Renal pelvis (tissue), 4 donors: Measurements from ENCODE around the gene SEMA6A. TPM values are rescaled to one million over a fixed set of nuclear protein-coding genes. Genes with fewer than 3 reads are reported as not detected.
A peak's percentile ranks its signal among the peaks of the same experiment; 100 is the strongest.

Experiments
- DNase-seq: peaks from one replicate; pipeline ENCODE4 v3.0.0-alpha.2; 2013
- polyA plus RNA-seq, 3 donors: library from polyadenylated mRNA; unstranded; fragments of 120-200 nt; gene quantifications; one replicate each; pipeline ENCODE4 v1.2.1, GENCODE V29; 2013; ENCODE audit not compliant: insufficient read length in 3 of 3

The SEMA6A gene
- polyA plus RNA-seq, 3 donors, result 46.0 to 67.2 (median 64.2) TPM

GRCh38 chr5:116497631-116498030 lies 77.0 kb downstream of the SEMA6A start:
- no peak for DNase-seq

- DNase-seq, result no peak
Measured at GRCh38 chr5:116495786-116496357, 78.8 kb downstream of the SEMA6A start.

DNA sequence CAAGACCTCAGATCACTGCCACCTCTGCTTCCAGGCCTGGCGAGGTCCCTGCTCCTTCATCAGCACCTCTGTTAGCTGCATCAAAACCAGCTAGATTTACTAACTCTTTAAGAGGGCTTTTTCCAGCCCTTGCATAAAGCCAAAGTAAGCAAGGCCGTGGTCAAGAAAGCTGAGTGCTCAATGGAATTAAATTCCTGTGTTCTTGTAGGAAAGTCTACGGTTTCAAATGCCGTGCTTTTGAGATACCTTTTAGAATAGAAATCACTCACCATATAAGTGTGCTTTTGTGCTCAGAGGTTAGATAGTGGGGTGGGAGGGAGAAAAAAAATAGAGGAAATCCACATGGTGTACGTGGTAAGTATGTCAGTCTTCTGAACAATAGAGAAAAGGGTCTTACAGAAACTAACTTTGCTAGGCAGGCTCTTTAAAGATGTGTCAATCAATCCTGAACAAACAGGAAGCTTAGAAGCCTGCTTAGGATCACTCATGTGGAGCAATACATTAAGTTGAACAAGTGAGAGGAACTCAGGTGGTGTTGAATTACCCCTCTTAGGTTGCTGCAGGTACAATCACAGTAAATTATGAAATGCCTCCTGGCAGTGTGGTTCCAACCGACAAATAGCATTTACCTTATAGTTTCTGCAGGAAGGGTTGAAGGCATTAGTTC lies 79.7 kb downstream of the SEMA6A start:
- peak; percentile 71 for DNase-seq

DNA sequence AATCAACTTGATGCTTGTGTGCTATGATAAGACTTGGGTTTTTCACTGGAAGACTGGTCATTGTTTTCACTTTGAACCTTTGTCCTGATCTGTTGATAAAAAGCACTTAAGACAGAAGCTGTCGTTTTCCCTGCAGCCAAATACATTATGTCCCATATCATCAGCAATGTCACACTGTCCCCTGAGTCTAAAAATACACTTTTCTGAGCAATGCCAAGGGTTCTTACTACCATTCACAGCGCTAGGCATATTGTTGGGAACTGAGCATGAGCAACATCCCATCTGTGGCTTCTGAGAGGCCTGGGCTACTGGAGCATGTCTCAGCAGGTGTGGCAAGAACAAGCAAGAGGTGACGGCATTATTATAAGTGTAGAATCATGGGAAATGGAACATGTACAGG lies 81.8 kb downstream of the SEMA6A start:
- no peak for DNase-seq

DNA sequence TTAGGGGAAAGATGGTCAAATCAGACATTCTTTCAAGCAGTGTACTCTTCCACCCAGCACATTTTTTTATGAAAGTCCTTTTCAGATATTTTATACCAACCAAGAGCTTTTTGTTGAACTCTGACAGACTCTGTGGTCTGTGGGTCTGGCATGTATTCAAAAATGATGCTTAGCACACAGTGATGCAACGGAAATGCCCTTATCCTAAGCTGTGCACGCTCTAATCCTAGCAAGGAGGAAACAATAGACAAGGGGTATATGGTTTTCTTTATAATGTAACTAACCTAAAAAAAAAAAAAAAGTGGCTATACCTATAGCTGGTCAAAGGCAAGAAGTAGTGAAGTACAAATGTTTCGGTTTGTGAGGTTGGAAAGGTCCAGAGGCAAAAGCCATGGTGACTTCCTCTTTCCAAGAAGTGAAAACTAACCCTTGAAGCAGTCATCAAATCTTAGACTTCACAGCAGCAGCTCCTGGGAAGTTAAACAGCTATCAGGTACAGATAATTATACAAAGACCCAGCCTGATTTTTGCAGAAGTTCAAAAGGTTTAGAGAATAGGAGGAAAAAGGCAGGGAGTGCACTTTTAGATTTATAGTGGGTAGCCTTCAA lies 82.5 kb downstream of the SEMA6A start:
- no peak for DNase-seq

DNA sequence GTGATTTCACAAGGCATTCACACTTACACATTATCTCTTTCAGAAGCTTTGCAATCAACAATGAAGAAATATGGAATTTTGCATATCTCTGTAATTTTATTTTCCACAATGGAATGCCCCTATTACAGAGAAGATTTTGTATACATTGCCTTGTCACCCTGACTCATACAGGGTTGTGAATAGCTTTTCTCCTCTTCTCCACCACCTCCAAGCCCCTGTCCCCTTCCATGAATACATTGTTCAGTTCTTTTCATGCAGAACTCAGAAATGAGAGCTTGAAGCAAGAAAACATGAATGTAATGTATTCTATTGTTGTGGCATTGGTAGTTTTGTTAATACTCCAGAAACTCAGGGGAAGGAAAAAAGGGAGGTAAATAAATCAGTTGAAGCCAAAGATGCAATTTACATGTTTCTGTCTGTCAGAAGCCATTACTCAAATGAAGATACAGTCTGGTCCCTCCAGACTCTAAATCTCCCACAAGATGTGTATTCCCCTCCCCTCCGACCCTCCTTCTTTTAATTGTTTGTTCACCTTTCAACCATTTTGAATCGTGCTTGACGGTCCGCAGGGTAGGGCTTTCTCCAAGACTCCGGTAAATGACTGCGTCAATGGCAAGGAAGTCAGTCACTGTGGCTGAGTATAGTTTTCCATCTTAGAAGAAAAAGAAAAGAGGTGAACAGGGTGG lies 86.1 kb downstream of the SEMA6A start:
- no peak for DNase-seq

DNA sequence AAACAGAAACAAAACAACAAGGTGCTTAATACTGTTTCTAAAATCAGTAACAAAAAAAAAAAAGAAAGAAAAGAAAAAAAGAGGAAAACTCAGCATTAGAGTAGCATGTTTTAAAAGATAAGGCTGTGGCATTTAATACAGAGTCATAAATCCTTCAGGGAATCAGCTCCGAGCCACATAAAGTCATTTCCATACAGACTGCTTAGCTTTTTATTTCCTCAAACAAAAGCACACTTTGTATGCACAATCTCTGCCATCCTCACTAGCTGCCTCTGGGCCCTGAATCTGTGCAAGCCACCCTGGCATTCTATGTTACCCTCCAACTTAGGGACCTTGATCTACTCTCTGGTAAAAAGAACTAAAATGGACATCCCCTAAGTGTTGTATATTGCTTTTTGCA lies 87.6 kb downstream of the SEMA6A start:
- no peak for DNase-seq

DNA sequence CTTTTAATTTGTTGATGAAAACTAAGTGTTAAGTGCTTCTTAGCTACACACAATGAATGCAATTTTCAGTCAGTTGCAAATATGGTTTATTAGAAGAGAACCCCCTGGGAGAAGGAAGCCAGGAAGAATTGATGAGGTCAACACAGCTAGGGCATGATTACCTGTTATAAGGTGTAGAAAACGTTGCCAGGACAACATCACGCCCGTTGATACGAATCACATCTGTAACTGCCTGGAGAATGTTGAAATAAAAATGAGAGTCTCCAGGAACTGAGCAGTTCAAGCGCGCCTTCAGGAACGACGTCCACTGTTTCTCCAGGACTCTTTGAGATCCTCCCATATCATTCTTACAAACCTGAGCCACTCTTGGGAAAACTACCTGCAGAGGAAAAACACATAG lies 88.0 kb downstream of the SEMA6A start:
- DNase-seq, result no peak

- DNase-seq, result no peak
Measured at GRCh38 chr5:116484645-116485044, 90.0 kb downstream of the SEMA6A start.

DNA sequence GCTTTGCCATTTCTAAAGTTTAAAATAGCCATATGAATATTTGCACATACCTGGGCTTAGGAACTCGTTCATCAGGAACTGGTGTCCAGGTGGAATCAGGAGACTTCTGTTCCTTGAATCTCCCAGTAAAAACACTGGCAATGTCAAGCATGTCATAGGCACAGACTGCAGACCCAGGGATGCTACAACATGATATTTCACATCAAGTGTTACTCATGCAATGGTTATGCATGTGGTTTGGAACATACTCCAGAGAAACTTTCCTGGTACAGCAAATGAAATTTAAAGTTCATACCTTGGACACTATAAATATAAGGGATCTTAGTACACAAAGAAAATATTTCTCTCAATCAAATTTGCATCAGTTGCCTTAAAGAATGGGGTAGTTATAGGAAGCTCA lies 92.2 kb downstream of the SEMA6A start:
- DNase-seq, result no peak

DNA sequence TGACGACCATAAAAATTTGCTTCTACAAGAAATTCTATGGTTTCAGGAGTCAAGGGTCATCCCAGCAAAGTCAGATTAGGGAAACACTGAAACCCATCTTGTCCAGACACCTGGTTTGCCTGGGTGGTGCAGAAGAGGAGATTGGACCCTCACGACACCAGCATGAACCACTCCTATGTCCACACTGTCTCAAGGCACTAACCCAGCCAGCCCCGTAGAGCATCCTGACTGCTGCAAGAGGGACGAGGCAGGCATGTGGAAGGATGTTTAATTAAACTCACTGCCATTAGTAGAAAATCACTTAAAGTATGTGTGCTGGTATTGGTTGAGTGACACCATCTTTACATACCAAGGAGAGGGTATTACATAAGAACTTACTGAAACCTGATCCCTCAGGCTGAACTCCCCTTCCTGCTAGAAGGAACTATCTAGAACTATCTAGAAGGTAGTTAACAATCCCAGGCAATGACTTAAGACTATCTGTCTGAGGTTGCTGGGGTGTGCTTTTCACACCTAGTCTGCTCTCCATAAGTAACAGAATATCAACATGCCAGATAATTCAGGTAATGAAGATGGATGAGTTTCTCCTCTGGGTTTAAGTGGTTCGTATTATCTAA lies 93.6 kb downstream of the SEMA6A start:
- DNase-seq, result no peak

DNA sequence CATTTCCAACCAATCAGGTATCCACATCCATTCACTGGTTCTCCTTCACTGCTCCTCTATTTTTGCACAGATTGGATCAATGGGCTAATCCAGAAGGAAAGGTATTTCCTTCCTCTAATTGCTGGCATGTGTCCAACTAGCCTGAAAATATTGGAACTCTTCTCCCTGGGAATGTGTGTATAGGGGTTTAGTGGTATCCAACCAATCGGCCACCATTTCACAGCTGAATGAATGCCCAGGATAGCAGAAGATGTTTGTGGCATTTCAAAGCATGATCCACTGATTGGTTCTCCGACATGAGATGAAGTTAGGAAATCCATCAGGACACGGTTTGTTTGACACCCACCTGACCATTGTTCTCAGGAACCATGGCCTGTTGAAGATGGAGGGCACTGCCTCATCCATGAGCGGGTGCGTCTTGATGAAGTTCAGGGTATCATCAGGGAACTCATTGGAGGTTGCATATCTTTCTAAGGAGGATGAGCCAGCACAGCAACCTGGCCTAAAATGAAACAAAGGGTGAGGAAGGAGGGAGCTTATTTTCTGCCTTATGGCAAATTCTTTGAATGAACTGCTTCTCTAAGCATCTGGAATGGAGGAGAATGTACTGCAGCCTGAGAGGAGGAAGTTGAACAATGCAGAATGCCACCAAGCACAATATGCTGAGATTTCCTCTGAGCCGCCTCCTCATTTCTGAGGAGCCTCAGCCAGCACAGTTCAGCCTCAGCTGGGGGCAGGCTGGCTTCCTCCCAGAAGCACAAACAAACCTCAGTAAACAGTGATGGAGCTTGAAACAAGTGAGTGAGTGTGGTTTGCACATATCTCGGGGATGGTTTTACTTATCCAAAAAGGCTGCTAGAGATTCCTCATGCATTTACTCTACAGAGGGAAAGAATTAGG lies 94.6 kb downstream of the SEMA6A start:
- no peak for DNase-seq

DNA sequence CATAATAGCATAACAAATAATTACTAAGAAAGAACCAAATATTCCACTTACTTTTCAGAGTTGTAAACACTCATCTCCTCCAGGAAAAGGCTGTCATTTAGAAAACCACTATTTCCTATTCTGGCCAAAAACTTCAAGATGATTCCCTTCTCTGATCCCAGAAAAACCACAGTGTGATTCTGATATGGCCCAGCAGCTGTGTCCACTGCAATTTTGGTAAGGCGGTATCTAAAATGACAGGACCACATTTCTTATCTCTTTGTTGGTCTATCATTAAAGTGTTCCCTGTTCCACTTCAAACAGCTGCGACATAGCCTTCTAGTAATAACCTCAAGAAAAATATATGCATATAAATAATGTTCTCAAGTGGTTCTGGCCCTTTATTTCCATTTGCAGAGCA lies 96.1 kb downstream of the SEMA6A start:
- no peak for DNase-seq

DNA sequence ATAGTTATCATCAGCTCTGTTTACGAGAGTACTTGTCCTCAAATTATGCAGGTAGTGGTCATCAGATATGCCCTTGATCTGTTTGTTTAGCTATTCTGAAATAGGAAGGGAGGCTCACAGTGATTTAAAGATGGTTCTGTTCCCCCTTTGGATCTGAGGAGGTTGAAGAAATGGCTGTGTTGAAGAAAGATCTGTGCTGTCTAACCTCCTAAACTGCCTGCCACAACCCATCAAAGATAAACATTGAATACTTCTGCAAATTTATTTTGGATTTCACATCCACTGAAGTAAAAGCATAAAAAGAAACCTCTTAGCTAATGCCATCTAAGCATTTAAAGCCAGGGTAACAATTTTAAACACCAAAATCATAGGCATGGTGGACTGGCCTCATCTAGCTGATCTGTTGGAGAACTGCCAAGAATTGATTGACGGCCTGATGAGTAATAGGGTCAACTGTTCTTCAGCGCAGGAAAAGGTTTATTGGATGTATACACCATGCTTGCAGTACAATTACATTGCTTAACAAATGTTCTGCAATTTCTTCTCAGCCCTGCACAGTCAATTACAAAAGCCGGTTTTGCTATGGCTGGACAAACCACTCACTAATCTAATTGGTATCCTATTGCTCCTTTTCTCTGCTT lies 97.6 kb downstream of the SEMA6A start:
- DNase-seq, result no peak

GRCh38 chr5:116475338-116475737 lies 99.3 kb downstream of the SEMA6A start:
- DNase-seq, result no peak

DNA sequence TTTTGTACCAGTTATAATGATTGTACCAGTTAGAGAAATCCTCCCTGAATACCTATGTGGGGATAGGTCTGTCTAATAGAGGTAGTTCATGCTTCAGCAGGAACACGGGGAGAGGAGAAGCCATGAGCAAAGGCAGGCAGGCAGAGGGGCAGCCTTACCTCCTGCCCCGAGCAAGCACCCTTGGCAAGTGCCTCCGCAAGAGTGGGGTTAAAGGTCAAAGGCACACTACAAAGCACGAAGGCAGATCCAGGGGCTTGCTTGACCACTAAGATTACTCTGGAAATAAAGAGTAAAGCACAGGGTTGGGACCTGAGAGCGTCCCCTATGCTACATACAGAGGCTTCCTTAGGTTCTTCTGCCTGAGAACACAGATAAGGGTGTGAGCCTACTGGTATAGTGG lies 100.9 kb downstream of the SEMA6A start:
- no peak for DNase-seq

DNA sequence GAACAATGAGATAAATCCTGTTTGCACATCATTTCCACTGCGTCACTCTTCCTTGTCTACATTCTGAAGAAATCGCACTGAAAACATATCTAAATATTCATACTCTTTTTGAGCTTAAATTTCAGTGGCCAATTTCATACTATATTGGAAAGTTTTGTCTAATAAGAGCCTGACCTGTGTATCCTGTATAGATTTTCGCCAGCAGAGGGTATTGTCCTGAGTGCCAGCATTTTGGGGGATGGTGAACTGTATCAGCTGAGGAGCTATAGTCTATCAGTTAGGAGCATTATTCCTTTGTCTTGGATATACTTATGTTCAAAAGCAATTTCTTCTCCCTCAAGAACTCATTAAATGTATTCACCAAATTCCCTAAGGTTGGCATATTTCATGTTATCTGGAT lies 102.3 kb downstream of the SEMA6A start:
- DNase-seq, result no peak

GRCh38 chr5:116469631-116470030 lies 105.0 kb downstream of the SEMA6A start:
- no peak for DNase-seq

DNA sequence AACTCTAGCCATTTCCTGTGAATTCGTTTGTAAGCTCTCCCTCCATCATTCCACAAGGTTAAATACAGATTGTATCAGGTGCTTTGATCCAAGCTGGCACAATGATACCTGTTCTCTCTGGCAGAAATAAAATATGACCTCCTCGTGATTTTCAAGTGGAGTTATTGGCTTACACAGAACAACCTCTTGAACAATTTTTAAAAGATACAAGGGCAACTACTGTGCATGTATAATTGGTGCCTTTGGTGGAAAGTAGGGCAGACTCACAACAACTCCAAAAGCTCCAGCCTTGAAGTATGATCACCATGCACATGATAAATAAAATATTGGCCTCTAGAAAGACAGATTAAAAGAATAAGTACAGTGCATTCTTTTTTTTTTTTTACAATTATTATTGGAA lies 106.0 kb downstream of the SEMA6A start:
- no peak for DNase-seq

DNA sequence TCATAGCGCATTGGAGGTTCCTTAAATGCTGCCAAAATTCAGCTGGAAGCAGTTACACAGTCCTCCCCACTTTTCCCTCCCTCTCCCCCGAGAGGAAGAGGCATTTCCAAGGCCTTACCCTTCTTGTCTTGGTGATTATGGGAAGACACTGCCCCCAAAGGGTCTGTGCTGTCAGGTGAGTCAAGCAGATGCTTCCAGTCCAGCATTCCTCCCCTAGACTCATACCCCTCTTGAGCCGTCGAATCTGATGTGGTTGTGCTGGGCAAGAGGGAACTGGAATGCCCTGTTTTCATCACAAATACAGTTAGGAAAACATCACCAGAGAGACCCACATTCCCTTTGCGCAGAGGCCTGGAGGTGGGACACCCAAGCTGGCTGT lies 107.2 kb downstream of the SEMA6A start:
- DNase-seq, result no peak
